ENCODE results near the gene ATP11A.

Gene ATP11A

DNA sequence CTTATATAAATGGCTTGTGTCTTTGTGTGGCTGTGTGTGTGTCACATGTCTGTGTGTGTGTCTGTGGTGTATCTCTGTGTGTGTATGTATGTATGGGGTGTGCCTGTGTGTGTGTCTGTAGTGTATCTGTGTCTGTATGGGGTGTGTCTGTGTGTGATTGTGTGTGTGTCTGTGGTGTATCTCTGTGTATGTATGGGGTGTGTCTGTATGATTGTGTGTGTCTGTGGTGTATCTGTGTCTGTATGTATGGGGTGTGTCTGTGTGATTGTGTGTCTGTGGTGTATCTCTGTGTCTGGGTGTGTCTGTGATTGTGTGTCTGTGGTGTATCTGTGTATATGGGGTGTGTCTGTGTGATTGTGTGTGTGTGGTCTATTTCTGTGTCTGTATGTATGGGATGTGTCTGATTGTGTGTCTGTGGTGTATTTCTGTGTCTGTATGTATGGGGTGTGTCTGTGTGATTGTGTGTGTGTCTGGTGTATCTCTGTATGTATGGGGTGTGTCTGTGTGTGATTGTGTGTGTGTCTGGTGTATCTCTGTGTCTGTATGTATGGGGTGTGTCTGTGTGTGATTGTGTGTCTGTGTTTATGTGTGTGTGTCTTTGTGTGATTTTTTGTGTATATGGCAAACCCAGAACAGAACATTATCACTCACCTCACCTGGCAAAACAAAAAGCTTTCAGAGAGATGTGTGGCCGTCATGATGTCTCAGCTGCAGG is 223.0 kb downstream of the ATP11A start:
- Histone ChIP-seq H2BK5ac (ENCODE audit: low read depth, low read length, poor library complexity, severe bottlenecking) (no peak overlapping the region), H2AFZ (ENCODE audit: low read depth, low read length) (no peak overlapping the region), H3K4me1 (ENCODE audit: control insufficient read depth, insufficient read depth, low read depth, low read length) (peaks cover 15% of the 10 kb centered on the region), H3K9me3 (ENCODE audit: control insufficient read depth, low read length) (no peaks in the 10 kb centered on the region), H2BK12ac (ENCODE audit: low read length in 2 of 2) (no peak overlapping the region), H3K14ac (ENCODE audit: low read length in 2 of 2) (no peak overlapping the region), H3K27ac (ENCODE audit: low read length, poor library complexity, severe bottlenecking) (no peak overlapping the region), H3K36me3 (ENCODE audit: control insufficient read depth in 1 of 2, insufficient read depth in 2 of 2, low read depth in 1 of 2, low read length in 2 of 2) (peaks cover 0 to 2% of the 10 kb centered on the region in 2 experiments), H3K4me2 (ENCODE audit: low read length, poor library complexity, severe bottlenecking) (no peak overlapping the region), H4K8ac (ENCODE audit: low read length) (no peak overlapping the region), H2BK15ac (ENCODE audit: low read depth, poor library complexity, severe bottlenecking) (no peak overlapping the region), H3K27me3 (ENCODE audit: control insufficient read depth in 1 of 2, insufficient read depth in 1 of 2, low read length in 2 of 2) (peaks cover 11 to 87% of the 10 kb centered on the region in 2 experiments), H3K79me1 (replicated peaks; ENCODE audit: low read length, poor library complexity, severe bottlenecking) (no peaks in the 10 kb centered on the region), H2AK5ac (ENCODE audit: low read length, severe bottlenecking) (no peak overlapping the region), H3K4ac (ENCODE audit: low read depth in 1 of 2, low read length in 2 of 2) (no peak overlapping the region), H3K18ac (ENCODE audit: low read depth in 1 of 2, low read length in 2 of 2) (no peak overlapping the region), H3K23ac (ENCODE audit: low read length in 2 of 2) (no peak overlapping the region), H4K91ac (ENCODE audit: low read length) (no peak overlapping the region), H3K4me3 (ENCODE audit: insufficient read depth in 1 of 2, low read depth in 1 of 2, low read length in 2 of 2) (no peak overlapping the region), H2BK120ac (ENCODE audit: low read depth, low read length) (no peak overlapping the region), H3K9ac (ENCODE audit: low read length) (no peak overlapping the region)
- WGBS = 79% methylated on average over 1 of the region's 1 CpG
- DNase-seq = no peak

- no peak overlapping the region for H3K4ac ChIP-seq (ENCODE audit: low read depth in 1 of 2, low read length in 2 of 2)
- no peaks in the 10 kb centered on the region for H3K79me1 ChIP-seq (replicated peaks; ENCODE audit: low read length, poor library complexity, severe bottlenecking)
- no peak overlapping the region for H2BK5ac ChIP-seq (ENCODE audit: low read depth, low read length, poor library complexity, severe bottlenecking)
- peaks cover 1% of the 10 kb centered on the region for H3K4me1 ChIP-seq (ENCODE audit: control insufficient read depth, insufficient read depth, low read depth, low read length)
- H3K9ac ChIP-seq (ENCODE audit: low read length) = no peak overlapping the region
- no peak overlapping the region for H2AFZ ChIP-seq (ENCODE audit: low read depth, low read length)
- no peak overlapping the region for H3K4me3 ChIP-seq (ENCODE audit: insufficient read depth in 1 of 2, low read depth in 1 of 2, low read length in 2 of 2)
- no peak overlapping the region for H2BK120ac ChIP-seq (ENCODE audit: low read depth, low read length)
- H3K27me3 ChIP-seq (ENCODE audit: control insufficient read depth in 1 of 2, insufficient read depth in 1 of 2, low read length in 2 of 2) = peaks cover 11 to 73% of the 10 kb centered on the region in 2 experiments
- no peak overlapping the region for H2BK15ac ChIP-seq (ENCODE audit: low read depth, poor library complexity, severe bottlenecking)
- peaks cover 0 to 5% of the 10 kb centered on the region in 2 experiments for H3K36me3 ChIP-seq (ENCODE audit: control insufficient read depth in 1 of 2, insufficient read depth in 2 of 2, low read depth in 1 of 2, low read length in 2 of 2)
- no peak overlapping the region for H3K18ac ChIP-seq (ENCODE audit: low read depth in 1 of 2, low read length in 2 of 2)
- no peak overlapping the region for H2BK12ac ChIP-seq (ENCODE audit: low read length in 2 of 2)
- H3K4me2 ChIP-seq (ENCODE audit: low read length, poor library complexity, severe bottlenecking) = no peak overlapping the region
- no peaks in the 10 kb centered on the region for H3K9me3 ChIP-seq (ENCODE audit: control insufficient read depth, low read length)
- DNase-seq = no peak
- no peak overlapping the region for H3K27ac ChIP-seq (ENCODE audit: low read length, poor library complexity, severe bottlenecking)
- no peak overlapping the region for H3K23ac ChIP-seq (ENCODE audit: low read length in 2 of 2)
- no peak overlapping the region for H4K8ac ChIP-seq (ENCODE audit: low read length)
- over 99% methylated on average over 14 of the region's 14 CpGs for WGBS
- H4K91ac ChIP-seq (ENCODE audit: low read length) = no peak overlapping the region
- no peak overlapping the region for H2AK5ac ChIP-seq (ENCODE audit: low read length, severe bottlenecking)
- peak overlapping the region in 1 of 2 experiments; percentile 64 for H3K14ac ChIP-seq (ENCODE audit: low read length in 2 of 2)
These were observed 226.5 kb downstream of the ATP11A start for GRCh38 chr13:112916296-112916695.

DNA sequence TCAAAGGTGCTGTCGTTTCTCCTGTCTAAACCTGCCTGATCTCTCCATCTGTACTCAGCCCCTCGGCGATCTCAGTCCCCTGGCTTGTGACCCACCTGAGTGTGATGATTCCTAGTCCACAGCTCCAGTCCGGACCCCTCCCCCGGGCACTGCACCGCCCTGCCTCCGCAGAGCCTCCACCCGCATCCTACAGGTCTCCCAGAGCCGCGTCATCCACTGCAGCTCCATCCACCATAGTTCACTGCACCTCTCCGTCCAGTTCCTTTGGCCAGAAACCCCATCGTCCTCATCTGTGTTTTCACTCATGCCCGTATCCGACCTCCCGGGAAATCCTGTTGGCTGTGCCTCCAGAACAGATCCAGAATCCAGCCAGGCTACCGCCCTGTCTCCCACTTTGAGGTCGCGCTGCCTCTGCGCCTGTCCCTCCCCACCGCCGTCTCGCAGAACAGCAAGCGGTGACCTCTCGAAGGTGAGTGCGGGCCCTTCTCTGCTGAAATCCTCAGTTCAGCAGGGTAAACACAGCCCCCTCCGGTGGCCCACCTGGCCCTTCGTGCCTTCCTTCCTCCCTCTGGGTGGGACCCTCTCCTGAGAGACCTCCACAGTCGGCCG is 227.3 kb downstream of the ATP11A start:
- no peak overlapping the region for H2BK15ac ChIP-seq (ENCODE audit: low read depth, poor library complexity, severe bottlenecking)
- H3K9ac ChIP-seq (ENCODE audit: low read length) = no peak overlapping the region
- no peak for DNase-seq
- no peak overlapping the region for H3K23ac ChIP-seq (ENCODE audit: low read length in 2 of 2)
- H3K9me3 ChIP-seq (ENCODE audit: control insufficient read depth, low read length) = no peaks in the 10 kb centered on the region
- no peak overlapping the region for H2AK5ac ChIP-seq (ENCODE audit: low read length, severe bottlenecking)
- H3K27ac ChIP-seq (ENCODE audit: low read length, poor library complexity, severe bottlenecking) = no peak overlapping the region
- H2BK5ac ChIP-seq (ENCODE audit: low read depth, low read length, poor library complexity, severe bottlenecking) = no peak overlapping the region
- no peak overlapping the region for H2AFZ ChIP-seq (ENCODE audit: low read depth, low read length)
- peak overlapping the region in 1 of 2 experiments; percentile 61 for H3K14ac ChIP-seq (ENCODE audit: low read length in 2 of 2)
- no peaks in the 10 kb centered on the region for H3K79me1 ChIP-seq (replicated peaks; ENCODE audit: low read length, poor library complexity, severe bottlenecking)
- H3K27me3 ChIP-seq (ENCODE audit: control insufficient read depth in 1 of 2, insufficient read depth in 1 of 2, low read length in 2 of 2) = peaks cover 11 to 72% of the 10 kb centered on the region in 2 experiments
- no peak overlapping the region for H4K8ac ChIP-seq (ENCODE audit: low read length)
- 93% methylated on average over 29 of the region's 29 CpGs for WGBS
- no peak overlapping the region for H3K4me3 ChIP-seq (ENCODE audit: insufficient read depth in 1 of 2, low read depth in 1 of 2, low read length in 2 of 2)
- no peak overlapping the region for H3K18ac ChIP-seq (ENCODE audit: low read depth in 1 of 2, low read length in 2 of 2)
- H2BK12ac ChIP-seq (ENCODE audit: low read length in 2 of 2) = no peak overlapping the region
- peaks cover 1% of the 10 kb centered on the region for H3K4me1 ChIP-seq (ENCODE audit: control insufficient read depth, insufficient read depth, low read depth, low read length)
- H3K4me2 ChIP-seq (ENCODE audit: low read length, poor library complexity, severe bottlenecking) = no peak overlapping the region
- no peak overlapping the region for H2BK120ac ChIP-seq (ENCODE audit: low read depth, low read length)
- H3K36me3 ChIP-seq (ENCODE audit: control insufficient read depth in 1 of 2, insufficient read depth in 2 of 2, low read depth in 1 of 2, low read length in 2 of 2) = peaks cover 0 to 5% of the 10 kb centered on the region in 2 experiments
- H4K91ac ChIP-seq (ENCODE audit: low read length) = no peak overlapping the region
- H3K4ac ChIP-seq (ENCODE audit: low read depth in 1 of 2, low read length in 2 of 2) = no peak overlapping the region

DNA sequence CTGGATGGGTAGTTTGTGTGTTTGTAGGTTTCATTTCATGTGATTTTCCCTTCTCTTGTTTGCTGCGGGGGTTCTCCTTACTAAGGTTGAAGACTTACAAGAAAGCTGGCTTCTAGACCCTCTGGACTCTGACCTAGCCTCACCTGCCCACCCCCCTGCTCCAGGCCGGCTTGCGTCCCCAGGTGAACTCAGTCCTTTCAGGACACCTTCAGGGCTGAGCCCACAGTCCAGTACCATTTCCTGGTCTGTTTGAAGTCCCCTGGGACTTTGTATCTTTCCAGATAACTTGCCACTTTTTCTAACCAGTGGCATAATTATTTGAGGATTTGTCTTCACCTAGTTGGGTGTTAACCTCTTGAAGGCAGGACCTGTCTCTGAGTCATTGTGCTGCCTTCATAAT is 227.9 kb downstream of the ATP11A start:
- no peak overlapping the region for H3K27ac ChIP-seq (ENCODE audit: low read length, poor library complexity, severe bottlenecking)
- H3K4me3 ChIP-seq (ENCODE audit: insufficient read depth in 1 of 2, low read depth in 1 of 2, low read length in 2 of 2) = no peak overlapping the region
- no peak overlapping the region for H3K14ac ChIP-seq (ENCODE audit: low read length in 2 of 2)
- H3K27me3 ChIP-seq (ENCODE audit: control insufficient read depth in 1 of 2, insufficient read depth in 1 of 2, low read length in 2 of 2) = peaks cover 11 to 74% of the 10 kb centered on the region in 2 experiments
- H2AK5ac ChIP-seq (ENCODE audit: low read length, severe bottlenecking) = no peak overlapping the region
- no peaks in the 10 kb centered on the region for H3K9me3 ChIP-seq (ENCODE audit: control insufficient read depth, low read length)
- WGBS = 92% methylated on average over 3 of the region's 3 CpGs
- H3K4me1 ChIP-seq (ENCODE audit: control insufficient read depth, insufficient read depth, low read depth, low read length) = peaks cover 1% of the 10 kb centered on the region
- H3K9ac ChIP-seq (ENCODE audit: low read length) = no peak overlapping the region
- DNase-seq = no peak
- no peak overlapping the region for H3K18ac ChIP-seq (ENCODE audit: low read depth in 1 of 2, low read length in 2 of 2)
- H2BK15ac ChIP-seq (ENCODE audit: low read depth, poor library complexity, severe bottlenecking) = no peak overlapping the region
- H3K4ac ChIP-seq (ENCODE audit: low read depth in 1 of 2, low read length in 2 of 2) = no peak overlapping the region
- no peaks in the 10 kb centered on the region for H3K79me1 ChIP-seq (replicated peaks; ENCODE audit: low read length, poor library complexity, severe bottlenecking)
- H2BK5ac ChIP-seq (ENCODE audit: low read depth, low read length, poor library complexity, severe bottlenecking) = no peak overlapping the region
- no peak overlapping the region for H4K91ac ChIP-seq (ENCODE audit: low read length)
- H2BK12ac ChIP-seq (ENCODE audit: low read length in 2 of 2) = no peak overlapping the region
- peaks cover 0 to 5% of the 10 kb centered on the region in 2 experiments for H3K36me3 ChIP-seq (ENCODE audit: control insufficient read depth in 1 of 2, insufficient read depth in 2 of 2, low read depth in 1 of 2, low read length in 2 of 2)
- H2BK120ac ChIP-seq (ENCODE audit: low read depth, low read length) = no peak overlapping the region
- no peak overlapping the region for H2AFZ ChIP-seq (ENCODE audit: low read depth, low read length)
- H3K23ac ChIP-seq (ENCODE audit: low read length in 2 of 2) = no peak overlapping the region
- no peak overlapping the region for H4K8ac ChIP-seq (ENCODE audit: low read length)
- no peak overlapping the region for H3K4me2 ChIP-seq (ENCODE audit: low read length, poor library complexity, severe bottlenecking)

Data from mesenchymal stem cell (in vitro differentiated cells and primary cell).